Stimulated activated CD4-positive, alpha-beta T cell treated with anti-CD3 and anti-CD28 coated beads, Interleukin-1b, Interleukin-23, amount 100 ng/mL, for 4 hours (primary cell): ENCODE measurements around the gene RNF4.
A peak's percentile ranks its signal among the peaks of the same experiment; 100 is the strongest.
"Not testable (repeated sequence)": the region's sequence is repeated elsewhere in the genome, so short reads cannot be mapped to it uniquely, and the experiment has no call there.

ENCODE experiments used
- DNase-seq, 2 donors: peaks; one replicate each; pipeline ENCODE4 v3.0.0-alpha.2; 2020; ENCODE audit warnings: low read depth in 2 of 2

The RNF4 gene

GRCh38 chr4:2534904-2535375, 66.0 kb downstream of the RNF4 start:
- no peak for DNase-seq

GRCh38 chr4:2535376-2536192, 66.7 kb downstream of the RNF4 start:
- DNase-seq: peak; percentile 19 to 45

GRCh38 chr4:2536193-2537010, 67.5 kb downstream of the RNF4 start, which contains the start of gene FAM193A:
Gene FAM193A, plus strand, starts transcription at chr4:2536647. Its CDS starts 269 bp downstream, at chr4:2536916.
- DNase-seq: peak; percentile 96 to 97

- peak; percentile 22 to 49 for DNase-seq
Measured at GRCh38 chr4:2537011-2537830, 68.3 kb downstream of the RNF4 start.

GRCh38 chr4:2543580-2544191, 74.8 kb downstream of the RNF4 start:
- DNase-seq: not testable (repeated sequence)

- no peak for DNase-seq
Measured at GRCh38 chr4:2545321-2546013, 76.6 kb downstream of the RNF4 start.

- DNase-seq: no peak
Measured at GRCh38 chr4:2546286-2546823, 77.4 kb downstream of the RNF4 start.

GRCh38 chr4:2546961-2547691, 78.2 kb downstream of the RNF4 start:
- DNase-seq: not testable (repeated sequence)

- DNase-seq: no peak
Measured at GRCh38 chr4:2551118-2551517, 82.2 kb downstream of the RNF4 start.

GRCh38 chr4:2552806-2553205, 83.9 kb downstream of the RNF4 start:
- DNase-seq: no peak

- no peak for DNase-seq
Measured at GRCh38 chr4:2558301-2558700, 89.4 kb downstream of the RNF4 start.

GRCh38 chr4:2560167-2560566, 91.3 kb downstream of the RNF4 start:
- no peak for DNase-seq
